A549 (cell line): Measurements from ENCODE around the gene NNT. TPM values are rescaled to one million over a fixed set of nuclear protein-coding genes. Genes with fewer than 3 reads are reported as not detected.

ENCODE experiments used
- ATAC-seq, 2 experiments: fragments of 200-7000 bp in 1 of 2; fragments of >200 bp in 1 of 2; cut with Nextera tagmentation in 1 of 2; cut with Tn5 transposase in 1 of 2; 3 replicates each; pipeline versions ENCODE4 v1.8.0 to v1.9.1; 2018 to 2020; ENCODE audit warnings: mild to moderate bottlenecking in 1 of 2, moderate library complexity in 1 of 2
- CTCF ChIA-PET: fragments of 300-600 bp; sonication (Branson Sonifier 250); formaldehyde crosslinking; extraction: SDS; loops from one replicate; lab custom pipeline; 2021; ENCODE audit warnings: antibody characterized with exemption, inconsistent platforms; lab: Yijun Ruan, JAX
- POLR2A ChIA-PET: fragments of 350-600 bp; formaldehyde crosslinking; extraction: SDS; loops from one replicate; lab custom pipeline; 2021; ENCODE audit warnings: antibody characterized with exemption, inconsistent platforms; lab: Yijun Ruan, JAX
- DNase-seq, 2 experiments: peaks; one replicate each; pipeline versions ENCODE4 v3.0.0 to v3.0.0-alpha.2; 2011 to 2016; ENCODE audit warnings: low read depth in 1 of 2, low spot score in 1 of 2
- FAIRE-seq: peaks from 2 replicates; lab custom pipeline; 2011; peaks lifted over from hg19 to GRCh38; lab: Jason Lieb, UNC
- H3K27ac ChIP-seq, 2 experiments: fragments of >200 bp; sonication (Bioruptor Twin); formaldehyde crosslinking; 3 replicates each; pipeline ENCODE4 v1.5.1; 2016 to 2017
- H3K4me1 ChIP-seq: fragments of >200 bp; sonication (Bioruptor Twin); formaldehyde crosslinking; 3 replicates; pipeline ENCODE4 v1.6.1; 2016
- H3K4me2 ChIP-seq: fragments of >200 bp; sonication (Bioruptor Twin); formaldehyde crosslinking; 3 replicates; pipeline ENCODE4 v1.6.1; 2016
- H3K4me3 ChIP-seq: fragments of >200 bp; sonication (Bioruptor Twin); formaldehyde crosslinking; 3 replicates; pipeline ENCODE4 v1.5.1; 2016
- H3K9me3 ChIP-seq: fragments of >200 bp; sonication (Bioruptor Twin); formaldehyde crosslinking; 3 replicates; pipeline ENCODE4 v1.6.1; 2016
- BHLHE40 ChIP-seq: IDR thresholded peaks from 2 replicates; pipeline ENCODE4 v1.6.1; 2012; ENCODE audit warnings: low read depth, low read length, inconsistent platforms
- CBX8 ChIP-seq: fragments of 200-600 bp; sonication (generic); IDR thresholded peaks from 2 replicates; pipeline ENCODE4 v1.6.1; 2016
- CEBPB ChIP-seq, 2 experiments: fragments of >200 bp in 1 of 2; sonication (Bioruptor Twin) in 1 of 2; formaldehyde crosslinking in 1 of 2; IDR thresholded peaks; 2 replicates each; pipeline ENCODE4 v1.6.1; 2012 to 2016
- CHD2 ChIP-seq: fragments of 150-350 bp; IDR thresholded peaks from 2 replicates; pipeline ENCODE4 v1.6.1; 2014; ENCODE audit warnings: low read length; ENCODE audit not compliant: partially characterized antibody
- CHD4 ChIP-seq: fragments of 200-600 bp; sonication (generic); IDR thresholded peaks from 2 replicates; pipeline ENCODE4 v1.6.1; 2016; ENCODE audit warnings: antibody characterized with exemption, mild to moderate bottlenecking, borderline replicate concordance
- EHF ChIP-seq: fragments of 250-450 bp; sonication (Bioruptor Pico); IDR thresholded peaks from 2 replicates; pipeline ENCODE4 v1.5.0; 2020; ENCODE audit warnings: mild to moderate bottlenecking
- EHMT2 ChIP-seq: fragments of 200-600 bp; sonication (generic); IDR thresholded peaks from 2 replicates; pipeline ENCODE4 v1.6.1; 2016; ENCODE audit warnings: antibody characterized with exemption, low read depth, mild to moderate bottlenecking, moderate library complexity
- FOSL2 ChIP-seq, 2 experiments: fragments of 450-650 bp in 1 of 2; fragments of >200 bp in 1 of 2; sonication (Bioruptor Twin) in 1 of 2; formaldehyde crosslinking; IDR thresholded peaks; 2 replicates each; pipeline versions ENCODE4 v1.5.0 to v1.6.1; 2016 to 2020; ENCODE audit warnings: mild to moderate bottlenecking in 1 of 2, moderate library complexity in 1 of 2
- FOXS1 ChIP-seq: fragments of 250-450 bp; sonication (Bioruptor Pico); IDR thresholded peaks from 2 replicates; pipeline ENCODE4 v1.5.0; 2020; ENCODE audit warnings: mild to moderate bottlenecking, moderate library complexity
- HES2 ChIP-seq: fragments of >200 bp; sonication (Bioruptor Twin); formaldehyde crosslinking; IDR thresholded peaks from 2 replicates; pipeline ENCODE4 v1.6.1; 2016
- HOXA7 ChIP-seq: fragments of 250-450 bp; sonication (Bioruptor Pico); IDR thresholded peaks from 2 replicates; pipeline ENCODE4 v1.5.0; 2020; ENCODE audit warnings: mild to moderate bottlenecking, moderate library complexity
- KDM1A ChIP-seq: fragments of 200-600 bp; sonication (generic); IDR thresholded peaks from 2 replicates; pipeline ENCODE4 v1.6.1; 2016; ENCODE audit warnings: low read depth, mild to moderate bottlenecking
- MAFK ChIP-seq: fragments of 450-650 bp; IDR thresholded peaks from 2 replicates; pipeline ENCODE4 v1.6.1; 2014; ENCODE audit not compliant: partially characterized antibody
- MAX ChIP-seq: IDR thresholded peaks from 2 replicates; pipeline ENCODE4 v1.6.1; 2012
- NPAS2 ChIP-seq: fragments of 250-450 bp; sonication (Bioruptor Pico); IDR thresholded peaks from 2 replicates; pipeline ENCODE4 v1.8.0; 2022; ENCODE audit warnings: mild to moderate bottlenecking, moderate library complexity, borderline replicate concordance
- PBX3 ChIP-seq: IDR thresholded peaks from 2 replicates; pipeline ENCODE4 v1.6.1; 2012
- POLR2A ChIP-seq: IDR thresholded peaks from 2 replicates; pipeline ENCODE4 v1.6.1; 2012; ENCODE audit warnings: mild to moderate bottlenecking, low read length
- RARB ChIP-seq: fragments of 250-450 bp; sonication (Bioruptor Pico); IDR thresholded peaks from 2 replicates; pipeline ENCODE4 v1.8.0; 2021; ENCODE audit warnings: mild to moderate bottlenecking, moderate library complexity
- RCOR1 ChIP-seq: fragments of 150-350 bp; IDR thresholded peaks from 2 replicates; pipeline ENCODE4 v1.6.1; 2014; ENCODE audit warnings: antibody characterized with exemption, low read length, low read depth
- REST ChIP-seq: fragments of 200-600 bp; sonication (generic); IDR thresholded peaks from 2 replicates; pipeline ENCODE4 v1.6.1; 2016; ENCODE audit warnings: antibody characterized with exemption, mild to moderate bottlenecking, moderate library complexity
- RFX5 ChIP-seq: fragments of 450-650 bp; IDR thresholded peaks from 2 replicates; pipeline ENCODE4 v1.7.1; 2014; ENCODE audit warnings: antibody characterized with exemption, mild to moderate bottlenecking, moderate library complexity
- SREBF2 ChIP-seq: fragments of 450-650 bp; IDR thresholded peaks from 2 replicates; pipeline ENCODE4 v1.6.1; 2014; ENCODE audit warnings: mild to moderate bottlenecking, moderate library complexity
- ZC3H11A ChIP-seq: fragments of 450-650 bp; IDR thresholded peaks from 2 replicates; pipeline ENCODE4 v1.6.1; 2014; ENCODE audit warnings: antibody characterized with exemption, mild to moderate bottlenecking
- ZFP36 ChIP-seq: fragments of 450-650 bp; IDR thresholded peaks from 2 replicates; pipeline ENCODE4 v1.6.1; 2014; ENCODE audit warnings: borderline replicate concordance; ENCODE audit not compliant: partially characterized antibody
- ZSCAN20 ChIP-seq: fragments of 250-450 bp; sonication (Bioruptor Pico); IDR thresholded peaks from 2 replicates; pipeline ENCODE4 v1.8.0; 2022; ENCODE audit warnings: mild to moderate bottlenecking, moderate library complexity
- WGBS: methylation state at CpG from one replicate; pipeline ENCODE4 v1.1.6; 2017; ENCODE audit errors: missing lambda C conversion rate; 5-methylcytosine and 5-hydroxymethylcytosine counted together
- polyA plus RNA-seq, 4 experiments: library from polyadenylated mRNA; depleted of rRNA in 3 of 4; stranded (reverse); fragments of >200 nt; fragmentation: RNase III in 1 of 4; extraction: RNeasy Plus Mini Kit Qiagen cat#74134 plus additional on column Dnase treatment in 1 of 4; gene quantifications; 2 replicates in 3 of 4; 3 replicates in 1 of 4; pipeline ENCODE4 v1.2.3, GENCODE V29; 2011 to 2017
- TF ChIP-seq, protein P1 (sequence below): IDR thresholded peaks from 2 replicates; pipeline ENCODE4 v1.6.1; 2012; ENCODE audit warnings: low read depth, borderline replicate concordance

The NNT gene
- polyA plus RNA-seq, 2 of the 4 experiments (the other 2 are of a cell fraction) = 15.2 to 35.5 TPM

GRCh38 chr5:43615445-43616184 lies 12.6 kb downstream of the NNT start:
- FAIRE-seq = no peak
- H3K9me3 ChIP-seq = no peaks in the 10 kb centered on the region
- no peak overlapping the region for H3K27ac ChIP-seq
- CTCF ChIA-PET = interaction anchor here (0.8 to 2.2 kb wide), 2 partner anchors 10 to 16 kb away, joined by 3 to 6 read pairs; no protein-coding TSS in a partner anchor
- TF ChIP-seq RFX5 (no peak), MAX (no peak), POLR2A (no peak), PBX3 (no peak), ZFP36 (no peak), SREBF2 (no peak), CEBPB (IDR thresholded peaks at IDR 0.05) (no peak), ZSCAN20 (CRISPR knock-in tag) (no peak), REST (no peak), BHLHE40 (no peak), KDM1A (no peak), EHMT2 (no peak), MAFK (no peak), ZC3H11A (no peak)
- no peak overlapping the region for H3K4me3 ChIP-seq
- POLR2A ChIA-PET = interaction anchor here (0.6 kb wide), 1 partner anchor 539 kb away, joined by 3 read pairs; no protein-coding TSS in a partner anchor
- WGBS = 79% methylated on average over 5 of the region's 5 CpGs
- H3K4me1 ChIP-seq = no peaks in the 10 kb centered on the region
- no peak for DNase-seq
- no peak for ATAC-seq
- H3K4me2 ChIP-seq = no peak overlapping the region

DNA sequence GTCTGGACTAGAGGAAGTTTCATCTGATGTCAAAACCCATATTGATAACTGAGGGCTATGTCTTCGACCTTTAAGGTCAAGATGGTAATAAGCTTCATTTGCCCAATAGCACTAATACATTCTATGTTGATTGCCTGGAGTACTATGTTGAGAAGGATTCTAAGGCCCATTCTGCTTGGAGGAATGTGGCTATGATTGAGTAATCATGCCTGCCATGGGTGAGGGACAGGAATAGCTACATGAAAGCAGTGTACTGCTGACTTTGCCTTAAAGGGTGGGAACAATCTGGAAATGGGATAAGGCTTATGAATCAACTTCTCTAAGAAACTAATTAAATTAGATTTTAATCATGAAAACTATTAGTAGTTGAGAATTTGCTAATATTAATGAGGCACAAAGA lies 13.6 kb downstream of the NNT start:
- no peak overlapping the region for H3K27ac ChIP-seq
- TF ChIP-seq CHD4 = no peak
- TF ChIP-seq BHLHE40 = no peak
- no peak for TF ChIP-seq SREBF2
- TF ChIP-seq EHMT2 = no peak
- TF ChIP-seq, protein P1, sequence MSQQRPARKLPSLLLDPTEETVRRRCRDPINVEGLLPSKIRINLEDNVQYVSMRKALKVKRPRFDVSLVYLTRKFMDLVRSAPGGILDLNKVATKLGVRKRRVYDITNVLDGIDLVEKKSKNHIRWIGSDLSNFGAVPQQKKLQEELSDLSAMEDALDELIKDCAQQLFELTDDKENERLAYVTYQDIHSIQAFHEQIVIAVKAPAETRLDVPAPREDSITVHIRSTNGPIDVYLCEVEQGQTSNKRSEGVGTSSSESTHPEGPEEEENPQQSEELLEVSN = no peak
- TF ChIP-seq CBX8 = no peak
- no peak for TF ChIP-seq MAFK
- TF ChIP-seq REST = no peak
- TF ChIP-seq HOXA7 = no peak
- no peak for TF ChIP-seq RCOR1
- TF ChIP-seq FOXS1 (CRISPR knock-in tag) = no peak
- TF ChIP-seq CHD2 = no peak
- no peak for TF ChIP-seq POLR2A
- TF ChIP-seq NPAS2 (CRISPR knock-in tag) = no peak
- no peak for TF ChIP-seq HES2
- TF ChIP-seq FOSL2 (IDR thresholded peaks at IDR 0.05) = no peak
- TF ChIP-seq FOSL2 (CRISPR knock-in tag; IDR thresholded peaks at IDR 0.05) = no peak
- TF ChIP-seq RARB (CRISPR knock-in tag) = no peak
- TF ChIP-seq EHF (CRISPR knock-in tag) = no peak
- ChIA-PET POLR2A (no interaction called here), CTCF (interaction anchor here (0.8 to 2.2 kb wide), 2 partner anchors 10 to 15 kb away, joined by 3 to 6 read pairs; no protein-coding TSS in a partner anchor)
- no peaks in the 10 kb centered on the region for H3K9me3 ChIP-seq
- DNase-seq (no peak), ATAC-seq (no peak), FAIRE-seq (no peak)
- H3K4me2 ChIP-seq = no peak overlapping the region
- no peak overlapping the region for H3K4me3 ChIP-seq
- WGBS = 93% methylated on average over 1 of the region's 1 CpG
- no peaks in the 10 kb centered on the region for H3K4me1 ChIP-seq
